Anterior cingulate cortex (tissue), 58 donors: Measurements from ENCODE around the gene PCNX1.
"Not testable (repeated sequence)": the region's sequence is repeated elsewhere in the genome, so short reads cannot be mapped to it uniquely, and the experiment has no call there.

Source experiments
- DNase-seq, 58 donors: peaks; one replicate each; lab custom pipeline; 2025; lab: John Stamatoyannopoulos, UW

The PCNX1 gene

DNA sequence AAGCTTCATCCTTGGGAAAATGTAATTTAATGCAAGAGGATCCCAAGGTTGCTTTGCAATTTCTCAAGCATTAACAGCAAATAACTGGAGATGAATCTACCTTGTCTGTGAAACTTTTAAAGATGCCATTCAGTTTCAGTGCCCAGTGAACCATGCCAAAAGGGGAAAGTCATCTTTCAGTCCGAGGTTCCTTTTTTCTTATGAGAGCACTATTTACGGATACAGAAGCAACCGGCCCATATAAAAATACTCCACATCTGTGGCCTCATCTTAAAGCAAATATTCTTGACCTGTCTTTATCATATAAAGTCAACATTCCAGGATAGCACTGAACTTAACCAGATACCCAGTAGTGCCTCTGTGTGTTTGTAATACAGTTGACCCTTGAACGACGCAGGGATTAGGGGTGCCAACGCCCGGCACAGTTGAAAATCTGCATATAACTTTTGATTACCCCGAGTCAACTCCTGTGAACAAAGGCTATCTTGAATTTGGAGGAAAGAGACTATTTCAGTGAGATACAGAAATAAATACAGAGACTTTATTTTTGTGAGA lies 209.4 kb downstream of the PCNX1 start:
- DNase-seq: no peak

DNA sequence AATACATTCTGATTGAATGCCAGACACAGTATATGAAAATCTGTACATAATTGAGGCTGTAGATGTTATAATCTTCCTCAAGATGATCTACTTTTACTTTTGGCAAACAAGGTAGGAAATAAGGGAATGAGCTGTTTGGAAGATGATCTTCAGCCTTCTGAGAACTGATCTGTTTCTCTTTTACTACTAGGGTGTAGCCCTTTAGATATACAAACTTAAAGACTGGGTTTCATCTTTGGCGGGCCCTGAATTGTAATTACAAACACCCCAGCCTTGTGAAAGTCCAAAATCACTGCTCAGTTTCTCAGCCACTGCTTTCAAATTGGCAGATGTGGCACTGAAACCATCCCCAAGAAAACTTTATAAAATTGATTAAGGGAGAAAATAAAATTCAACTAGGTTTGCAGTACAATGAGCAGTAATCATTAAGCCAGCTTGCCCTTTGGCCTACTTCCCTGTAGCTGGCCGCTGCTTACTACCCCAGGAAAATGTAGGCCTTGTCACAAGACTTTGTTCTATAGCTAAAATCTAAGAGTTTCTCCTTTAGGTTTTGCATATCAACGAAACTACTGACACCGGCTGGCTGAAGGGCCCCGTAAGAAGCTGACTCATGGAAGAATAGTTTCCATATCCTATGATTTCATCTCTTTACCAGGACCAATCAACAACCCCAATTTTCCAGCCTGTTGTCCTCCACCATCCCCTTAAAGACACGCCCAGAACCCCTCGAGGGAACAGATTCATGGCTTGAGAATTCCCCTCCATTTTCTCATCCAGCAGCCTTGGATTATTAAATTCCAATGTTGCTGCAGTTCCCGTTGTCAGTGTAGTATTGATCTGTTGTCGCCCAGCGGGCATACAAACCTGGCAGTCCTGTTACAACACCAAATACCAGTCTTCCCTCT lies 210.8 kb downstream of the PCNX1 start:
- no peak for DNase-seq

GRCh38 chr14:71119075-71119474 lies 211.8 kb downstream of the PCNX1 start:
- no peak for DNase-seq

DNA sequence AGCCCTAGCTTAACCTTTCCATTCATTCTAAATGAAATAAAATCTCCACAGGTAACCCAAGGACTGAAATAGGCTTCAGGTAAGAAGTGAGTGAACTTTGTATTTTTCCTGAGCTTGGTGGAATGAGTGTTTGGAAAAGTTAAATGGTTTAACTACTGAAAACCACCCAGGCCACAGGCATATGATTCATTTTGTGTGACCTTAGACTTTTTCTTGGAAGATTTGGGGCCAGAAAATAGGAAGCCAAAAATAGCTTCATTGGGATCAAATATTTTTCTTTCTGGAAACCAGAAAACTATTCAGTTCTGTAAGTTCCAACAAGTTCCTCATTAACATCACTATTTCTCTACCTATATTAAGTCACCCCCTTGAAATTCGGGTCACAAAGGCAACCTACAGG lies 212.6 kb downstream of the PCNX1 start:
- DNase-seq: no peak

DNA sequence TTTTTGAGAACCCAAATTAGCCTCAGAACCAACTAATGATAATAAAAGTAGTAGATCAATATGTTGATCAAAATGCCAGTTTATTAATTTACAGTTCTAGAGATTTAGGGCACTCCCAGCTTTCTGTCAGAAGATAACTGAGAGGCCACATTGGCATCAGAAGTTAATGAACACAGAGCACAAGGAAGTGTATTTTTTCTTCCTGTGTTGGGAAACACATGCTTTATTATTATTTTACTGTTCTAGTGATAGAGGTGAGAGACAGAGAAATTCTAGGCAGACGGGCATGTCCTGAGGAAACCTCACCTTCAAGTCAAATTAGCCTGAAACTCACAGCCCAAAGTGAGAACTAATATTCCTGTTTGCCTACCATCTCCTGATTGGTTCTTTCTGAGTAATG lies 213.7 kb downstream of the PCNX1 start:
- no peak for DNase-seq

GRCh38 chr14:71121711-71122110 lies 214.5 kb downstream of the PCNX1 start:
- no peak for DNase-seq

GRCh38 chr14:71122866-71123565 lies 215.8 kb downstream of the PCNX1 start:
- DNase-seq: no peak

- DNase-seq: no peak
Measured at GRCh38 chr14:71123579-71124135, 216.4 kb downstream of the PCNX1 start.

DNA sequence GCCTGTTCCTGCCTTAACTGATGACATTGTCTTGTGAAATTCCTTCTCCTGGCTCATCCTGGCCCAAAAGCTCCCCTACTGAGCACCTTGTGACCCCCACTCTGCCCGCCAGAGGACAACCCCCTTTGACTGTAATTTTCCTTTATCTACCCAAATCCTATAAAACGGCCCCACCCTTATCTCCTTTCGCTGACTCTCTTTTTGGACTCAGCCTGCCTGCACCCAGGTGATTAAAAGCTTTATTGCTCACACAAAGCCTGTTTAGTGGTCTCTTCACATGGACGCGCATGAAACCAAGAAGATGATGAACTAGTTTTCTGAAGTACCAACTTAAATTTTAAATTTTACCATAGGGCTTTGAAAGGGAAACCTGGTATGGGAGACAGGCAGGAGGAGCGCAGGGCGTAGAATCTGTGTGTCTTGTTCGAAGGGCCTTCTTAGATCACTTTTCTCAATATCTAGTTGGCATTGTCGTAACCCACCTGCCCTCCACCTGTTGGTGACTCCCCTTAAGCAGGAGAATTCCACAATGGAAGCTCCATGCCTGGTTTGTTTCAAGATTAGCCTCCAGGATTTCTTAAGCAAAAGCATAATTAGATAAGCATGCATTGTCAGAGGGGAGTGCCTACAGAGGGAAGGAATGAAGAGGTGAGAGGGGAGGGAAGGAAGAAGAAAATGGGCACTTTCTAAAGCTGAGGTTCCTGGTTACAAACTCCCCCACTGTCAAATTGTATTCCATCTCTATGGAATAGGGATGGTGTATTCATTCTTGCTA lies 222.6 kb downstream of the PCNX1 start:
- DNase-seq: not testable (repeated sequence)

GRCh38 chr14:71130491-71131179 lies 223.4 kb downstream of the PCNX1 start:
- DNase-seq: no peak

DNA sequence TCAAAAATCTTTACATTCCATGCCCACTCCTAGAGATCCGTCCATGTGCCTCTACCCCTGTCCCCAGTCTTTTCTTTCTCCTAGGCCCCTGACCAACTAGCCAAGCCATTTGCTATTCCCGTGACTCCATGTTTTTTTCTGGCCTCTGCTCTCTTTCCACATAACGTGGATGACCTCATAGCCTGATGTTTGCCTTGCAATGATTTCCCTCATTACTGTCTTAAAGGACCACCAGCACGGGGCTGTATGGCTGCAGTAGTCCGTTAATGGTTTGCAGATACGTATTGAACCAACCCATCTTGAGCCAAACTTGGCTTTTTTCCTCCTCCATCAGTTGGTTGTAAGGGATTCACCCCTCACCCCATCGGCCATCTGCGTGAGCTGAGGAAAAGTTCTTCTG lies 226.0 kb downstream of the PCNX1 start:
- DNase-seq: no peak

GRCh38 chr14:71135496-71135895 lies 228.2 kb downstream of the PCNX1 start:
- DNase-seq: no peak

DNA sequence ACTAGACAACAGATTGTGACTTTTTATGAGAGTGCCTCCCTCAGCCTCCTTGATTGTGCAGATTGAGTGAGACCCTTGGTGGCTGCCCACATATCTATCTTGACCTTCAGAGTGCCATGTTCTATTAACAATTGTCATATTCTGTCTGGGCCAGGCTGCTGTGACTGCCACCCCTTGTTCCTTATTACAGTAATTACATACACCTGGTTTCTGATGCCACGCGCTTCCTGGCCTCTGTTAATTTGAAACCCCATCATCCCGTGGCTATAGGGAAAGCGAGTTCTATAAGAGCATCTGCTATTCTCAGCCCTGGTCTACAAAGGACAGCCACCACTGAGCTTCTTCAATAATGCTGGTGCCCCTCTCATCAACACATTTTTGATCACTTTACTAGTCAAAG lies 228.7 kb downstream of the PCNX1 start:
- DNase-seq: no peak

DNA sequence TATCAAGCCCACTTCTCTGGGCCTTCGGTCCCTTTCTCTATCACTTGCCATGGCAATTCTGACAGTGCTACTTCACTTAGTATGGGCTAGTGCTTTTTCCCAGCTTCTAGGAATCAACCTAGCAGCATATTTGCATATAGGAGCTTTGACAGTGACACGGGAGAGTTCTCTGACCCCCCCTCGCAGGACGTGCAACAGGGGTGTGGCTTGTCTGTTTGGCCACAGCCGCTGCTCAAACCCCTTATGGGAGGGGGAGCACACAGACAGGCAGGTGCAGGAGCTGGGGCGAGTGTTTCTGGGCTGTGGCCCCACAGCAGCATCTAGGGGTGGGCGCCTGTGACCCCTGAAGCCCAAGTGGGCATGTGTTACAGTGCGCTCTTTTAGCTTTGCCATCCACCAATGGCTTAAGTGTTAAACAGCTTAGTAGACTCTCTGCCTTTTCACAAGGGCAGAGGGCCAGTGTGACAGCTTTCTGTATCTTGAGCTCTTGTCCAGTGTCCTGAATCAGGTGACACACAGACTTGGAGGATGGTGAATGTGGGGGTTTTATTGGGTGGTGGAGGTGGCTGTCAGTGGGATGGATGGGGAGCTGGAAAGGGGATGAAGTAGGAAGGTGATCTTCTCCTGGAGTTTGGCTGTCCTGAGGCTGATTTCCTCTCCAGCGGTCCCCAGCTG lies 229.3 kb downstream of the PCNX1 start:
- no peak for DNase-seq

DNA sequence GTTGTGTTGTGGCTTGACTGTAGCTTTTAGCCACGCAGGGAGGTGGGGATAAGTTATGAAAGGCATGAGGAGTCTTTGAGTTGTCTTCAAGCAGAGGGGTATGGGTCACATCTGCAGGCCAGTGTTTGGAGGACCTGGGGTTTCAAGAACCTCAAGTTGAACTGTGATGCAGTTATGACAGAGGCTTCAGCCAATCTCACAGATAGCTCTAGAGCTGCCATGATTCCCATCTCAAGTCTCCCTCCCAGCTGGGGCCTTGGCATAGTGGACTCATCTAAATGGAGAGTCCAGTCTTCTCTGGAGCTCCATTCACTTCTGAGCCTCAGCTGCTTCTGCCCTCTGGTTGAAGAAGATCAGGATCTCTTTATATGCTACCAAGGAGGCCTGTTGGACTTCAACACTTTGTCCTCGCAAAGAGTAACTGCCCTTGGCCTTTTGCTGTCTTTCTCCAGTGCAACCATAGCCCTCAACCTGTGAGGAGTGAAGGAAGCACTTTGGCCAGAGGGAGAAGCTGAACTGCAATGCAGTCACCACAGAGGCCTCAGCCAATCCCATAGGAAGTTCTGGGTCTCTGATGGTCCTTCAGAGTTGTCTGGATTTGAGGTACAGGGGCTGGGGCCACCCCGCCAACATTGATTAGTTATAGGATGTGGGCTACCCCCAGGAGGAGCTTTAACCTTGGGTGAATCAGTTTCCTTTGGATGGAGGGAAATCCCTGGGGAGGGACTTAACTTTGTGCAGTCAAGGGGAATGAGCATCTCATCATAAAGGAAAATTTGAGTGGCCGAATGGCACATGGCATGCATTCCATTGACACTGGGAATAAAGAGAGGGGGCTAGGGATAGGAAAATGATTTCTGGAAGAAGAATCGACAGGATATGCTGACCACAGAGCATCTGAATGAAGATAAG lies 230.5 kb downstream of the PCNX1 start:
- no peak for DNase-seq

- peak in 50 of 58 donors; percentile 3 to 63 (median 32) for DNase-seq
Measured at GRCh38 chr14:71138448-71139293, 231.4 kb downstream of the PCNX1 start.

DNA sequence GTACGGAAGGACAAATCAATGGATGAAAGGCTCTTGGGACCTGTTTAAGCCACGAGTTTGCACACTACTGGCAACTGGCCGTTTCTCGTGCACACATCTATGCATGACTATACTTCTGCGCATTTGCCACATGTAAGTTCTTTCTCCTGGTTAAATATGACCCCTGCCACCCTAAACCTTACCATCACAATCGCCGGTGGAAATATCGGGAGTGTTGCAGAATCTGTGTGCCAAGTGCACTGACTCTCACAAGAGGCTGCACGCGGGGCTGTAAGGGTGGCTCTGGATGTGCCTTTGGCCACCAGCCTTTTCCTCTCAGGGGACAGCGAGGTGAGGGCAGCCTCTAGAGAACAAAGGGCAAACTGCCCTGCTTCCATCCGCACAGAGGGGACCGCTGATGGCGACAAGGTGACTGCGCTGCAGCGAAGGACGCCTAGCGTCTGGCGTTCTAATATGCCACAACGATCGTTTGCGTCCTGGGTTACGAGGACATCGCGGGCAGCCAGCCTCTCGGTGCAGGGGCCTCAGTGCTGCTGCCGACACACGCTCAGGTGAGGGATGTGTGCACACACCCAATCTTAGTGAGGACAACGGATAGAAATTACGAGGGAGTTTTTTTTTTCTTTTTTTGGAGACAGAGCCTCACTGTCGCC lies 232.2 kb downstream of the PCNX1 start:
- DNase-seq: peak in 2 of 58 donors; percentile 47 to 57
